Muscle layer of duodenum (tissue), 2 donors: ENCODE measurements around the gene SPATA17.

Experiments
- H3K27ac ChIP-seq: one replicate; pipeline ENCODE4 v1.7.0; 2013; ENCODE audit warnings: mild to moderate bottlenecking, low read length
- H3K27me3 ChIP-seq: one replicate; pipeline ENCODE4 v1.7.0; 2013; ENCODE audit warnings: low read depth, mild to moderate bottlenecking, control low read depth, low read length
- H3K36me3 ChIP-seq, 2 donors: one replicate each; pipeline ENCODE4 v1.7.0; 2013; ENCODE audit warnings: low read length in 2 of 2, control low read depth in 1 of 2, mild to moderate bottlenecking in 1 of 2; ENCODE audit not compliant: insufficient read depth in 2 of 2, control insufficient read depth in 1 of 2
- H3K4me1 ChIP-seq, 2 donors: one replicate each; pipeline ENCODE4 v1.7.0; 2013; ENCODE audit warnings: low read length in 2 of 2, mild to moderate bottlenecking in 2 of 2, control low read depth in 1 of 2, moderate library complexity in 1 of 2; ENCODE audit not compliant: insufficient read depth in 2 of 2, control insufficient read depth in 1 of 2
- H3K4me3 ChIP-seq, 2 donors: one replicate each; pipeline ENCODE4 v1.7.0; 2013; ENCODE audit warnings: low read length in 2 of 2, low read depth in 1 of 2, mild to moderate bottlenecking in 1 of 2
- H3K9me3 ChIP-seq, 2 donors: one replicate each; pipeline ENCODE4 v1.7.0; 2013; ENCODE audit warnings: low read length in 2 of 2, control low read depth in 1 of 2, mild to moderate bottlenecking in 1 of 2; ENCODE audit not compliant: control insufficient read depth in 1 of 2
- donor health status: healthy.

SPATA17 gene

DNA sequence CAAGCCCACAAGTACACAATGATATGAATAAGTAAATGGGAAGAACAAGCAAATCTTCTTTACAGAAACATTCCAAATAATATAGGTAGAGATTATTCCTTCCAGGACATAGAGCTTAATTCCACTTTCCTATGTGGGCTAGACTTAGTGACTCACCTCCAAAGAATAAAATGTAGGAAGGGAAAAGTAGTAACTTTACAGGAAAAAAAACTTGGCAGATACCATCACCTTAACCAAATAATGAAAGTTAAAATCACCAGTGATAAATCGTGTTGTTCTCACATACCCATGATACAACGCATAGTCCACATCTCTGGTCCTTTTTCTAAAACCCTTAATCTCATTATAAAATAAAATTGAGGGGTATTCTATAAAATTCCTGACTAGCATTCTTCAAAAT is 260.8 kb downstream of the SPATA17 start:
- H3K4me3 ChIP-seq, result no peak overlapping the region
- H3K9me3 ChIP-seq, result no peaks in the 10 kb centered on the region
- no peaks in the 10 kb centered on the region for H3K4me1 ChIP-seq
- no peaks in the 10 kb centered on the region for H3K36me3 ChIP-seq
- H3K27ac ChIP-seq, result no peak overlapping the region
- H3K27me3 ChIP-seq, result no peaks in the 10 kb centered on the region

DNA sequence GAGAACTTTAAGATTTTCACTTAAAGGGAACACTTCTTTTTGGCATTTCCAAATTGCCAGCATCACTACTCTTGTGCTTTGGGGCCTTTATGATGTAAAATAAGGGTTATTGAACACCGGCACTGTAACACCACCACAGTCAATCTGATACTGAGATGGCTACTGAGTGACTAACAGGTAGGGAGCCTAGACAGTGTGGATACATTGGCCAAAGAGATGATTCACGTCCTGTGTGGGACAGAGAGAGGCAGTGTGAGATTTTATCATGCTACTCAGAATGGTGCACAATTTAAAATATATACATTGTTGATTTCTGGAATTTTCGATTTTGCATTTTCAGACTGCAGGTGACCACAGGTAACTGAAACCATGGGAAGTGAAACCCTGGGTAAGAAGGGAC is 261.6 kb downstream of the SPATA17 start:
- Histone ChIP-seq H3K4me3 (no peak overlapping the region), H3K27ac (no peak overlapping the region), H3K36me3 (no peaks in the 10 kb centered on the region), H3K4me1 (no peaks in the 10 kb centered on the region), H3K9me3 (no peaks in the 10 kb centered on the region), H3K27me3 (no peaks in the 10 kb centered on the region)

DNA sequence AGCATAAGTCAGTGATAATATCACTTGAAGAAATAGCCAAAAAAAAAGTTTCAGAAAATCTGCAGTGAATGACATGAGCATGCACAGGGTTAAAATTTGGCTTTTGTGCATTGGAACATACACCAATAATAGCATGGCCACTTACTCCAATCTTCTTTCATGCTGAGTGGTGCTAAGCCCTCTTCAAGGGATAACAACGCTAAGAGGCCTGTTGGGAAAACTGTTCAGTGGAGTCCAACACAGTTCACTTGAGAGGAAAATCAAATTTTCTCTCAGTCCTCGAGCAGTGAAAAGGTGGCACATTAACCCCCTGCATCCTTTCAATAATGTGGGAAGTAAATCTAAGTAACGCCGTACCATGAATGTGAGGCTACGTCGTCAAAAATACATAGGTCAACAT is 264.7 kb downstream of the SPATA17 start:
- H3K27ac ChIP-seq, result no peak overlapping the region
- no peaks in the 10 kb centered on the region for H3K27me3 ChIP-seq
- H3K9me3 ChIP-seq, result no peaks in the 10 kb centered on the region
- H3K4me3 ChIP-seq, result no peak overlapping the region
- no peaks in the 10 kb centered on the region for H3K36me3 ChIP-seq
- H3K4me1 ChIP-seq, result no peaks in the 10 kb centered on the region

DNA sequence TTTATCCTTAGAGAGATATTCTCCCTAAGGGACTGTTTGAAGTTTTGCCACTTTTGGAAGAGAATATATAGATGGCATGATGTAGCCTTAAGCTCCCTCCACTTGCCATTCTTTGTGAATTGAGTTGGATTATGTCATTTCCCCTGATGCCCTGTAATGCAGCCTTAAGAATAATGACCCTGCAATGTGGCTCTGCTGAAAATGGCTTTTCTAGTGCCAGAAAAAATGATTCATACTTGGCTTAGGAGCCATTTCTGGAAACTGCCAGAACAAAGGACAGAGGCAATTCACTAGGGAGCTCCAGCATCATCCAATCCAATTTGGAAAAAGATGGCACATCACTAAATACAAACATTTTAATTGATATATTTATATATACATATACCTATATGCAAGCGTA is 265.3 kb downstream of the SPATA17 start:
- H3K9me3 ChIP-seq, result no peaks in the 10 kb centered on the region
- no peaks in the 10 kb centered on the region for H3K27me3 ChIP-seq
- H3K4me3 ChIP-seq, result no peak overlapping the region
- H3K4me1 ChIP-seq, result no peaks in the 10 kb centered on the region
- H3K27ac ChIP-seq, result no peak overlapping the region
- H3K36me3 ChIP-seq, result no peaks in the 10 kb centered on the region

DNA sequence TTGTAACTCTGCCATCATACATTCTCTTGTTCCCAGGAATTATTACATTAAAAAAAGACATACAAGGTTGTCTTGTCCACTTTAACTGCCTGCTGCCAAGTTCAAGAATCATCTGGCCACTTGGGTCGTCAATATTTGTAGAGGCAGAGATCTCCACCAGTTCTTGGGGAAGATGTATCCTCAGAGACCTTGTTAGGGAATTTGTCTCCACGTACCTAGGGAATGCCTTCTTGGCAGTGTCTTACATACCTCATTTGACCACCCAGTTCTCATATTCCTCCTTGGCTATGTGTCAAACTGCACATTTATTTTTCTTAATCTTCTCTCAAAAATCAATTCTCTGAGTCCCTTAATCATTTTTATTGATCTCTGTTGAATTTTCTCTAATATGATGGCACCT is 266.0 kb downstream of the SPATA17 start:
- H3K4me1 ChIP-seq, result no peaks in the 10 kb centered on the region
- no peak overlapping the region for H3K27ac ChIP-seq
- H3K9me3 ChIP-seq, result no peaks in the 10 kb centered on the region

DNA sequence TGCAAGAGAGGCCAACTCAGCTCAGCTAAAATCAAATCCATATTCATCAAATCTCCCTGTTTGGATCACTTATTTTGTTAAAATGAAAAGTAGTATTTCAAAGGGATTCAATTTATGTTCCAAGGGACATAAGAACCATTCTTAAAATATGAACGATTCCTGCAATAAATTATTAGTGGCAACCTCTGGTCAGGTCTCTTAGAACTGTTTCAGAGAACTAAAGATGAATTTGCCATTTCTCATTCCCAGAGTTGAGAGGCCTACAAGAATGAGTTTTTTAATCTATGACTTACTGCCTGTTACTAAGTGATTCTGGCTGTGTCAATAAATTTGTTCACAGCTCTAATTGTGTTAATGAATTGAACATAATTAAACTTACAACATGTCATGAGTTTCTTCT is 268.5 kb downstream of the SPATA17 start:
- Histone ChIP-seq H3K27ac (no peak overlapping the region), H3K27me3 (no peaks in the 10 kb centered on the region), H3K9me3 (no peaks in the 10 kb centered on the region), H3K4me3 (no peak overlapping the region), H3K36me3 (no peaks in the 10 kb centered on the region), H3K4me1 (no peaks in the 10 kb centered on the region)

More for the DNA sequence above, 266.0 kb downstream of the SPATA17 start:
- H3K27me3 ChIP-seq, result no peaks in the 10 kb centered on the region
- no peak overlapping the region for H3K4me3 ChIP-seq
- H3K36me3 ChIP-seq, result no peaks in the 10 kb centered on the region

DNA sequence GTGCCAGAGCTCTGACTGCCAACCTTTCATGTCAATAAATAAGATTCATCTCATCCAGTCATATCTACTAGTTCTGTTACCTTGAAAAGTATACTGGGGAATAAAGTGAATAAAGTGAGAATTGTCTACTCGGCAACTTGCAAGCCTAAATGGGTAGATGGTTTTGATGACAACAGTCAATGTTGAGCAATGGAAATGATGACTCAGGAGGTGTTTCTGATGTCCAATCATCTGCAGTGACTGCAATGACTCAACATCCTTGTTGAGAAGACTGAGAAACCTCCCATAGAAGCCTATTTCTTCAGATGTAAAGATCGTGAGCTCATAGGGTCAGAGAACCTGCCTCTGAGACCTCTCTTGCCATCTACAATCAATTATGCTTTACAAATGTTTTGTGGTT is 276.4 kb downstream of the SPATA17 start:
- Histone ChIP-seq H3K36me3 (no peaks in the 10 kb centered on the region), H3K9me3 (no peaks in the 10 kb centered on the region), H3K4me3 (no peak overlapping the region), H3K4me1 (no peaks in the 10 kb centered on the region), H3K27me3 (no peaks in the 10 kb centered on the region), H3K27ac (no peak overlapping the region)

DNA sequence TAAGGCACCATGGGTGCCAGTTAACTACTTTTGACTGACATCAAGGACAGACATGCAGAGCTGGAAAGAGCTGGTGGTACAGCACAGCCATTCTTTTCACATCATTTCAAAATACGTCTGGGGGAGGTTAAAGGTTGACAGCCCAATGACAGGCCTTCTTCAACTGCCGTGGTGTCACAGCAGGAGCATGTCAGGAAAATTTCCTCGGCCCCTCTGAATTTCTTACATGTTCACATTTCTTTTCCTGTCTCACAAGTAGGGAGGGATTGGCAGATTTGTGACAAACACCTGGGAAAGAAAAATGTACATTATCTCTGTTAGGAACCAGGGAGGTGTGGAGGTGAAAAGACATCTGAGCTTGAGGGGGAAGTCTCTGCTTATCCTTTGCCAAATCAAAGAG is 279.1 kb downstream of the SPATA17 start:
- no peaks in the 10 kb centered on the region for H3K4me1 ChIP-seq
- no peaks in the 10 kb centered on the region for H3K27me3 ChIP-seq
- H3K9me3 ChIP-seq, result no peaks in the 10 kb centered on the region
- no peak overlapping the region for H3K4me3 ChIP-seq
- H3K36me3 ChIP-seq, result no peaks in the 10 kb centered on the region
- H3K27ac ChIP-seq, result no peak overlapping the region

DNA sequence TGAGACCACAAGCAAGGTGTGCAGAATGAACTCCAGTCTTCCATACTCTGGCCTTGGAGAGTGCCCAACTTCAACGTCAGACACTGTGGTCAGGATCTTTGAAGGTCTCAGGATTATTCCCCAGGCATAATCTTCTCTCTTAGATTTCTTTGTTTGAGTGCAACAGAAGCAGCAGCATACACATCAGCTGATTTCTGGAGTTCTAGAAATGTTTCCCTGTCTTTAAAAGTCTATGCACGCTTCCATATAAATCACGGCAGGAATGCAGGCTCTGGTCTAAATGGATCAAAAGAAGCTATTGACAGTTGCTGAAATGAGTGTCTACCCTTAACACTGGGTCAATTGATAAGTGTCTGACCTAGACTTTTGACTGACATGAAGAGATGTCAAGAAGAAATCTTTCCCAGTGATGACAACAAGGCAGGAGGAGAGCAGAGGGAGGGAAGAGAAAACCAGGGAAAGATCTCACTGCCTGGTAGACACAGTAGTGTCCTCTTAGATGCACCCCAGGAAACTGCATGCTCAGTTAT is 279.7 kb downstream of the SPATA17 start:
- Histone ChIP-seq H3K4me3 (no peak overlapping the region), H3K4me1 (no peaks in the 10 kb centered on the region), H3K9me3 (no peaks in the 10 kb centered on the region), H3K27ac (no peak overlapping the region), H3K36me3 (no peaks in the 10 kb centered on the region), H3K27me3 (no peaks in the 10 kb centered on the region)

DNA sequence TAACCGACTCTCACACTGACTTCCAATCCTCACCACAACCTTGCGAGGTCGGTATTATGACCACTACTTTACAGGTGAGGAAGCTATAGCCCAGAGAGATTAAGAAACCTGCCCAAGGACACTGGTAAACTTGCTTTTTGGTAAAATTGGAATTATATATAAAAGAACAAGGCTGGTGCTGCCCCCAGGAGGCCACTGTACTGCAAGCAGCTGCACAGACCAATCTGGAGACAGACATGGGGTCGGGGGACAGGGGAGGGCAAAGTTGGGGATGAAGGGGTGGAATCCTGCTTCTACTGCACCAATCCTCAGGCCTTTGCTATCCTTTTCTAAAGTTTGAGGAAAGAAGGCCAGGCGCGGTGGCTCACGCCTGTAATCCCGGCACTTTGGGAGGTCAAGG is 280.8 kb downstream of the SPATA17 start:
- no peak overlapping the region for H3K4me3 ChIP-seq
- H3K27ac ChIP-seq, result no peak overlapping the region
- no peaks in the 10 kb centered on the region for H3K9me3 ChIP-seq
- no peaks in the 10 kb centered on the region for H3K4me1 ChIP-seq
- no peaks in the 10 kb centered on the region for H3K36me3 ChIP-seq
- no peaks in the 10 kb centered on the region for H3K27me3 ChIP-seq

DNA sequence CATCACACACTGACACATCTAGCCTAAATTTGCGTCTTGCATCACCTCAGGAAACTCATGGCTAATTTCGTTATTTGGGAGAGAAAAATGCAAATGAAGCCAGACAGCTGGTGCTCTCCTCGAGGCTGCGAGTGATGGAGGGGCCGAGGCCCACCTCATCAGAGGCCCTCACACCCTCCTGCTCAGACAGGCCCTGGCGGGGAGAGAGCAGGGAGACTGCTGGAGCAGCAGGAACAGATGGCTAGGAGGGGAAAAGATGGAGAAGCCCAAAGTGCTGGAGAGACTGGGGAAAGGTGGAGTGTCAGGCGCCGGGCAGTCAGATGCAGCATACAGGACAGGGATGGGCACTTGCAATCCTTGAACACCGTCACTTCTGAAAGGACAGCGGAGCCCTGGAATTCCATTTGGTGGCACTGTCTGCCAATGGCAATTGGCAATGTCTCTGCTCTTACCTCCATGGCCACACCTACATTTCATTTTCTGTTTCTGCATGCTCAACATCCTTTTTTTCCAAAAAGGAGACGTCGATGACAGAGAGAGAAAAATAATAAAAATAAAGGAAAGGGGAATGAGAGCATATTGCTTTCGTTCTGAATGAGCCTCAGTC is 286.2 kb downstream of the SPATA17 start:
- no peaks in the 10 kb centered on the region for H3K4me1 ChIP-seq
- no peaks in the 10 kb centered on the region for H3K9me3 ChIP-seq
- no peak overlapping the region for H3K4me3 ChIP-seq
- no peaks in the 10 kb centered on the region for H3K27me3 ChIP-seq
- no peaks in the 10 kb centered on the region for H3K36me3 ChIP-seq
- no peak overlapping the region for H3K27ac ChIP-seq

DNA sequence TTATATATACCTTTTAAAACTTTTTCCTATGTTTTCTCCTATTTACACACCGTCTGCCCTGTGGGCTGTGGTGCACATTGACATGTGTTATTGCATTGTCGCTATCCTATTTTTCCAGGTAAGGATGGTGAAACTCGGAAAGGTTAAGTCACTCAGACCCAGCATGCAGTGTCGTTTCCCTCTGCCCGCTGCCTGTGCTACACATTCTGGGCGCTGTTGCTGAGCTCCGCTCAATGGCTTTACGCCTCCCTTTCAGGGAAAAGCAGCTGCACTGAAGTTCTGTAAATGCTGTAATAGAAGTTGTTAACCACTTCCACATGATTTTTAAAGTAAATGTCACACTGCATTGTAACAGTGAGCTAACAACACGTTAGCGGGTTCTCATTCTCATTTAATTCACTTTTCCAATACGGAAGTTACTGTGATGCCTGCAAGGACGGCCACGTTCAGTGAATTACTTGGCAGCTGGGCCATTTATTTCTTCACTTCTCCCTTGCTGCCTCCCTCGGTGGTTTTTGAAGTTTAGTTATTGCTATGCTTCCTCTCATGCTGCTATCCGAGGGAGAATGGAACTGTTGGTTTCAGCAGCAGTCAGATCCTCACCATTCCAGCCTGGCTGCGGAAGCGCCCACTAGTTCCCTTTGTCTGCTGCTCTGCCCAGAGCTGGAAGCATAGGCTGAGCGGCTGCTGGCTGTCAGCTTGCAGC is 288.7 kb downstream of the SPATA17 start:
- Histone ChIP-seq H3K27me3 (no peaks in the 10 kb centered on the region), H3K4me1 (no peaks in the 10 kb centered on the region), H3K9me3 (no peaks in the 10 kb centered on the region), H3K36me3 (no peaks in the 10 kb centered on the region), H3K27ac (no peak overlapping the region), H3K4me3 (no peak overlapping the region)
